M059J (cell line): Measurements from ENCODE around the gene SFXN5. TPM values are rescaled to one million over a fixed set of nuclear protein-coding genes. Genes with fewer than 3 reads are reported as not detected.
A peak's percentile ranks its signal among the peaks of the same experiment; 100 is the strongest.

Source experiments
- DNase-seq: peaks from one replicate; pipeline ENCODE4 v3.0.0-alpha.2; 2012; ENCODE audit warnings: low read depth
- total RNA-seq: library from RNA; depleted of rRNA; stranded (reverse); fragments of >200 nt; shearing (Covaris generic); gene quantifications from 2 replicates; pipeline ENCODE4 v1.2.3, GENCODE V29; 2014

SFXN5 gene
- total RNA-seq, 1 experiment from 2014 or later: 17.3 TPM

DNA sequence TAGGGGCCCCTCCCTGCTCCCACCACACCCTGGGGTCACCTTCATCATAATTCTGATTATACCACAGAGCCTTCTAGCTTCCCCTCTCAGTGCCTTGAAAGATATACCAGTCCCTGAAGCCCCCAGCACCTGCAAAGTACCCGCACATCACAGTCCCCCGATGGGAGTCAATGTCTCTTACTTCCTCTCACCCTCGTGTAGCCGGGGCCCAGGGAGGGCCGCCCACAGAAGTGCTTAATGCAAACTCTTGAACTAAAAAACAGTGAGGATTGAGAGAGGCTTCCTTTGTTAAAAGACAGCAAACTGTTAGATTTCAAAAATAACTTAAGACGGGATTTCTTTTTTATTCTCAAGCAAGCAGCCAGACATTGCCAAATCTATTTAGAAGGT is 76.5 kb downstream of the SFXN5 start:
- DNase-seq: no peak

DNA sequence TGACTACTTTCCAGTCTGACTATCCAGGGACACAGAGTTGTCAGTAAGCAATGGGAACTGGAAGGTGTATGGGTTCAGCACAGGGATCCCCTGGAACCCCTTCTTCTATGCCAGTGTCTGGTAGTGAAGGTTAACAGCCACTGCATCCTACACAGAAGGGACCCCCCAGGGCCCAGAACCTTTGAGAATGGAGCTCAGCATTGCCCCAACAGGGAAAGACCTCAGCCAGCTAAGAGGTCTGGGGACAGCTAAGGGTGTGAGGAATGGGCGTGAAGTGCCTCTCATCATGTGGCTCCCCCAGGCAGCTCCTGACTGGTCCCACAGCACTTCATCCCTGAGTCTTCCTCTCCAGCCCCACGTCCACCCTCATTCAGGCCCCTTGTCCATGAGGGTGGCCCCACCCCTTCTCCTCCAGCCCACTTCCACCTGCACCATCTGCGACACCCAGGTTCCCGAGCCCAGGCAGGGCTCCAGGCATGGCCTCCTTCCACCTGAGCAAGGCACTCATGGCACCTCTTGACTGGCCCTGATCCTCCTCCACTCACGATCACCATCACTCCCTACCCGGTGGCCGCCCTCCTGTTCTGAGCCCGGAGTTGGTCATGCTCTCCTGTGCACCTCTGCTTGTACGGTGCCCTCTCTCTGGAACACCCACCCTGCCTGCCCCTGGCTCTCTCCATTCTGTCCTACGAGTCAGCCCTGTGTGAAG is 77.1 kb downstream of the SFXN5 start:
- no peak for DNase-seq

DNA sequence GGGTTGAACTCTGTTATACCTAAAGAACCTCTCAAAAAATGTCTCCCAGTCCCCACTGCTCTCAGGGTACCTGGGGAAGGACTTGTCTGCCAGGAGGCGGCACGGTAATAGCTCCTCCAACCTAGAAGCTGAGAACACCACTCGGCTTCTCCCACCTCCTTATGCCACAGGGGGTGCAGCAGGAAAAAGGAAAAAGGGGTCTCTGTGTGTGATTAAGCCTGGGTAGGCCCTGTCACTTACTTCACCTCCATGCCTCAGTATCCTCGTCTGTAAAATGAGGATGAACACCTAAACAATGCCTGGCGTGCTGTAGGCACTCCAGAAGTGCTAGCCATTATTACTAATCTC is 77.6 kb downstream of the SFXN5 start:
- DNase-seq: no peak

DNA sequence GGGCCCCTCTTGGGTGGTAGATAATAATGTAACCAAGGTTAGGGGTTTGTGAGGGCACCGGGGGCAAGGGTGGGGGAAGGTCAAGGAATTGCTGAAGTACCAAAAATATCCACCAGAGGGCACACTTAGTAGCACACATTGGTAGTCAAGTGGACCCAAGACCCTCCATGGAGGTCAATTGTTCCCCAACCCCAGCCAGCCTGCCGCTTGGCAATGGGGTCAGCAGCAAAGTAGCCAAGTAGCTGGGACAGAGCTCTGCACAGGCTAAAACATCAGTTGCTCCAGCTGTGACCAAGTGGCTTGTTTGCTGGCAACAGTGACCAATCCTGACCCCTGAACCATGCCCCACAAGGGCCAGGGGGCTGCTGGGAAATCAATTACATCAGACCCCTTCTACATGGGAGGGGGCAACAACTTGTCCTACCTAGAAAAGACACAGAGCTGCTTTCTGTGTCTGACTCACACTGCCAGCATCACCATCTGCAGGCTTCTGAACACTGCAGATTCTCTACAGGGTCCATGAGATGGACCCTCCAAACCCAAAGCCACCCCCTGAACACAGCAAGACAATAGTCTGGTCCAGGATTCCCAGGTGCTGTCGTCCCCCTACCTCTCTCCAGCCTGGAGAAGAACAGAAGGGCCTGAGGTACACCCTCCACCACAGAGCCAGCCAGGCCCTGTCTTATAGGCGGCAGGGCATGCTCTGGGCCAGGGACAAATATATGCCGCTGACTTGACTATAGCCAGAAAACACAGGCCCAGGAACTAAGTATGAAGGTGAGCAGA is 78.2 kb downstream of the SFXN5 start:
- DNase-seq: peak; percentile 22

GRCh38 chr2:72992734-72993102 is 78.8 kb downstream of the SFXN5 start:
- no peak for DNase-seq

DNA sequence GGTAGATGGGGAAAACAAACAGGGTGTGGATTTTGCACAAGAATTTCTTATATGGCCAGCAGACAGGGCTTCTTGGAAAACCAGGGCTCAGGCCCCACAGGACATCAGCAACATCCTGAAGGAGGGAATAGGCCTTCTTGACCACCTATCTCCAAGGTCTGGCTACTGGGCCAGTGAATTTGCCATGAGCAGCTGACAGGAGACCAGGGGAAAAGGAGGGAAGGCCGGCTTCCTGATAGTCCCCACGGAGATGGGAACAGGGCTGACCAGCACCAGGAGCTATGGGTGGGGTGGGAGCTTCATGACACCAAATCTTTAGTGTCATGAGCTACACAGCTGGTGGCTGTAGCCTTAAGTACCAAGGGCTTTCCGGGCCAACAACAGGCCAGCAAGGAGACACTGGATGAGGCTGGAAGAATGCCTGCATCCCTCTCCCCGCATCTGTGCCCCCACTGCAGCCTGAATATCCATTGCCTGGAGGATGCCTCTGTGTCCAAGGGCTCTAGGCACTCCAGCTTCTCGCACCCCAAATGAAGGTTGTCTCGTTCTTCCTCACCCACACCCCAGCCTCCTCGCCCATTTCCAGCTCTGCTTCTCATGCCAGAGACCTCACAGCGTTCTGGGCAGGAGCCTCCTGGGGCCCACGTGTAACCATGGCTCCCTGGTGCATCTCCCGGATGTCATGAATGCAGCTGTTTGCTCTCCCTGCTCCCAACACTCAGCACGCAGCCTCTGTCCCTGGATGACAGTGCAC is 79.4 kb downstream of the SFXN5 start:
- no peak for DNase-seq

DNA sequence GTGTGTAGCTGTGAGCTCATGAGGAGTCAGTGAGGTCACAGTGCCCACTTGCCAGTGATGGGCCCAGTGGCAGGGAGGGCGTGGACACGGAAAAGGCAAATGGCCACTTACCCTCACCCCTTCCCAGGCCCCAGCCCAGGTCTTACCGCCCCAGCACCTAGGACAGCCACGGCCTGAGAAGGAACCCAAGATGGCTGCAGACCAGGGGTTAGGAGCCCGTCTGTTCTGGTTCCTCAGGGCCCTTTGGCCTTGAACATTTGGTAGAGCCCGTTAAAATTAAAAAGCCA is 80.1 kb downstream of the SFXN5 start:
- DNase-seq: no peak

DNA sequence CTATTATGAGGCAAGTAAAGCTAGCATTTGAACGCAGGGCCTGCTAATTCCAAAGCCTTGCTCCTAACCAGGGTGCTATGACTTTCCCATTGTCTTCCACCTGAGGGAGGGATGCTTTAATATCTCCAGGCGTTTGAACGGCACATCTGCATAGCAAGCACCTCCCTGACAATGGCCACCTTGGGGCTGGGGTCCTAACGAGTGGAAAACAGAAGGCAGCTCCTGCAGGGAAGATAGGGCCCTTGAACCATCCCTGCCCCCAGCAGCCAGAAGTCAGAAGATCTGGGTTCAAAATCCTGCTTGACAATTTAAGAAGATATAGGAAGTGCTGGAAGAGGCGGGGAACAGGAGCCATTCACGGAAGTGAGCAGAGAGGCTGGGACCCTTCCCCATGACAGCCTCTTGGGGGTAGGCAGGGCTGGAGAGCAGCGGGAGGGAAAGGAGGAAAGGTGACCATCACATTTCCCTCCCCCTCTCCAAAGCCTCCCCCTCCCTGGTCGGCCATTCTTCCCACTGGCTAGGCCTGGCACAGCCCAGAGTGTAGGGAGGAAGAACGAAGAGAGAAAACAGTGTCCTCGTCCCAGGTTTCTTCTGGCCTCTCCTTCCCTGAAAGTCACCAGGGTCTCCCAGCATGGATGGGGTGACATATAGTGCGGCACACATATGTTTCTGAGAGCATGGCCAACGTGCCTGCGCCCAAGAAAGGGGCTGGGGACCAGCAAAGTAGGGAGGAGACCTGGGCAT is 80.6 kb downstream of the SFXN5 start:
- no peak for DNase-seq

DNA sequence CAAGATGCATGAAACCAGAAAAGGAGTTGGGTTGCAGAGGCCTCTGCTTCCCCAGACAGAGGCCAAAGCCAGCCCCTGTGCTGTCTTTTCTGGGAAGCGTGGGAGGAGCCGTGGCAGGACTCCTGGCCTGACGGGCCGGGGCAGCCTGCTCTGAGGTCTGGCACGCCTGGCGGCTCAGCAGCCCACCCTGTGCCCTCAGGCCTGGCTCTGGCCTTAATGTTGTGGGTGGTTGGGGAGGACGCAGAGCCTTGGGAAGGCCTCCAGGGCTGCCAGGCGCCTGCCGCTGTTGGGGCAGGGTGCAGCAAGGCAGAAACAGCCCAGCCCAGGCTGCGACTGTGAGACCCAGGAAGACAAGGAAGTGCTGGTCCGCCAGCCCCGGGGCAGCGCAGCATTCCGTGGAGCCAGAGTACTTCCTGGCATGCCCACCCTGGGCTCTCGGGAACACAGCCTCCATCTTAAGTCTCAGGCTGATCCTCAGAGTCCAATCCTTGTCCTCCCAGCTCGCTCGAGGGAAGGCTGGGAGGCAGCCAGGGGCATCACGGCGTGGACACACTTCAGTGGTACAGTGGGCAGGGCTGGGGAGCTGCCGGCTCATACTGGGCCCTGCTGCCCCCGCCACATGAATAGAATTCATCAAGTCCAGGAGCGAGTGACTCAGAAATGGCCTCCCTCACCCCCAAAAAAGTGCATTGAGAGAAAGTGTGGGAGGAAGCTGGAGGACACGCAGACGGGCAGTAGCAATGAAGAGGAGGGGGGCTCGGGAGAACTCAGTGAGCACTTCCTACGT is 81.5 kb downstream of the SFXN5 start:
- DNase-seq: no peak

DNA sequence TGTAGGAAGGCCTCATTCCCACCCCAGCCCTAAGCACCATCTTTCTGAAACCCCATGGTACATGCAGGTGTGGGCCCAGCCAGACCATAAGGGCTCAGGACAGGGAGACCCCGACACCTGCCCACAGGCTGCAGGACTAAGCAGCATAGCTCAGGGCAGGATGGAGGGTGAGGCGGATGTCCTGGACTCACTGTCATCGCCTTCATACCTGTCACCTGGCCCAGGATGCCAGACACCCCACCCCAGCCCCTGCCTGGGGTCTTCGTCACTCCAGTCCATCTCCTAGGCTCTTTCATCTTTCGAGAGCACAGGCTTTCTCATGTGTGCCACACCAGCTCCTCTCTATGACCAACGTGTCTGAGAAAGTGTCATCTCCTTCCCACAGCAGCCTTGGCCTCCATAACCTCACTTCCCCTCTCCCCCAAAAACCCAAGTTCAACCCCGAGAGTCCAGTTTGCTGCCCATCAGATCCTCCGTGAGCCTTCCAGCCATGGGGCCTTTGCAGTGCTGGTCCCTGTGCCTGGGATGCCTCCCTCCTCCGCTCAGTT is 82.7 kb downstream of the SFXN5 start:
- no peak for DNase-seq

- DNase-seq: no peak
These were observed 83.5 kb downstream of the SFXN5 start for GRCh38 chr2:72988041-72988440.

- no peak for DNase-seq
These were observed 85.4 kb downstream of the SFXN5 start for GRCh38 chr2:72985891-72986683.

GRCh38 chr2:72985136-72985535 is 86.4 kb downstream of the SFXN5 start:
- no peak for DNase-seq

- DNase-seq: no peak
These were observed 87.3 kb downstream of the SFXN5 start for GRCh38 chr2:72984172-72984671.

DNA sequence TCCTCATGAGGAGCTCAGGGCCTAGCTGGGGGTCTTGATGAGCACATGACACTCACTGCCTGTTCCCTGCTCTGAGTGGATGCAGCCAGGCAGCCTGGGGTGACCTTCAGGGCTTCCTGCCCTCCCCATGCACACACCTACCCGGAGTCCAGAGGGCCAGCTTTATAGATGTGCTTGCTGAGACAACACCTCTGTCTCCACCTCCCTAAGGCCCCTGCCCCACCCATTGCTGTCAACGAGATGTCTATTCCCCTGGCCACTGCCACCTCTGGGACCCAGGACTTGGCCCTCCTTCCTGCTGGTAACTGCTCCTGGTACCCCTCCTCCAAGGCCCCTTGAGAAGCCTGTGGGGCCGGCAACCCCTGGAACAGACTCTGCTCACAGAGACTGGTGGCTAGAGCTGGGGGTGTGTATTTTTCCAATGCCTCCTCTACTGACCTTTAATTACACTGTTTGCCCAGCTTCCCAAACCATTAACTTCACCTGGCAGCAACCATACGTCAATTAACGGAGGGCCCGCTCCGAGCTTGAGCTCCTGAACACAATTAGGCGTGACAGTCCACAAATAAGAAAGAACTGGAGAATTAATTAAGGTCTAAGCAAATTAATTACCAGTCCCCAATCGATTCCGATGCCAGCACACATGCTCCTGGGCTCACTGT is 87.9 kb downstream of the SFXN5 start:
- DNase-seq: no peak

DNA sequence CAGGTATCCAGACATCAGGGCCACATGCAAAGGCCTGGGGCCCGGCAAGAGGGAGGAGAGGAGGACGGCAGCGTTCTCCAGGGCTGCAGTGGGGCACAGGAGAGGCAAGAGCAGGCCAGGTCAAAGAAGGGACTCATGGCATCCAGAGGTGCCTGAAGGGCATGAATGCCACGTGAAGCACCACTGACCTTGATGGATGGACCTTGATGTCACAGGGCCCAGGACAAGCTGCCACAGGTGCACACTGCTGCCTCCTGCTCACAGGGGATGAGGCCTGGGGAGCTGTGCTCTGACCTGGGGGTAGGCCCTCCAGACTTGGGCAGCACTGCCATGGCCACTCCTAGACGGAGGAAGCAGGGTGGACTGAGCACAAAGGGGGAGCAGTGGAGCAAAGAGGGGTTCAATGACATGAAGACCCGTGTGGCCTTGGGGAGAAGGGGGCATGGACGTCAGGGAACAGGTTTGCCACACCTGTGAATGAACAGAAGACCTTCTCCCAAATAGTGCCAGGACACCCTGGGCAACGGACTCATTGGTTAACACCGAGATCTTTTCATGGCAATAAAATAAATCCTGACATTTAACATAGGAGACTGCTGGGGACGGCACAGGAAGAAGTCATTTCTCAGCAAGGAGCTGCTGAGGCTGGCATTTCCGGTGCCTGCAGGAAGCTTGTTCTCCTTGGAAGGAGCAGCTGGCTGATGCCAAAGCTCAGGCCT is 88.6 kb downstream of the SFXN5 start:
- no peak for DNase-seq

DNA sequence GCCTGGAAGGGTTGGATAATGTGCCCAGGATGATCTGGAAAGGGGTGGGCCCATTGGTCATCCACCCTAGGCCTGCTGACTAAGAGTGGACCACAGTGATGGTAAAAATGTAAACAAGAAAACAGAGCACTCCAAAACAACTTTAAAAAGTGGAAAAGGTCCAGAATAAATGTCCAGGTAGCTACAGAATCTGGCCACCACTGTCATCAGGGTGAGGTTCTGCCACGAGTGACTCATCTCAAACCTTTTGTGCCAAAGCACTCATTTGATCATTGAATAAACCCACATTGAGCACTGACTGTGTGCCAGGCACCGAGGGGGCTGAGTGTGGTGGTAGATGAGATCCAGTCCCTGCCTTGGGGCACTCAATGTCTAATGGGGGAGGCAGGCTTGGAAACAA is 89.3 kb downstream of the SFXN5 start:
- peak; percentile 51 for DNase-seq

- no peak for DNase-seq
These were observed 90.0 kb downstream of the SFXN5 start for GRCh38 chr2:72981536-72981935.
